Lung (tissue), 12 donors: ENCODE measurements around the gene UBE2G2. TPM values are rescaled to one million over a fixed set of nuclear protein-coding genes. Genes with fewer than 3 reads are reported as not detected.

Experiments
- ATAC-seq: fragments of 200-7000 bp; cut with Tn5 transposase; one replicate; pipeline ENCODE4 v1.9.1; 2020; ENCODE audit warnings: moderate number of reproducible peaks; ENCODE audit not compliant: insufficient read depth, low FRiP score
- DNase-seq, 3 donors: peaks; one replicate each; pipeline ENCODE4 v3.0.0-alpha.2; 2013 to 2017
- H3K27ac ChIP-seq, 2 donors: one replicate each; pipeline ENCODE4 v1.5.1; 2013; ENCODE audit warnings: mild to moderate bottlenecking in 2 of 2, moderate library complexity in 2 of 2, control low read depth in 1 of 2, inconsistent platforms in 1 of 2, low read depth in 1 of 2, low read length in 1 of 2
- H3K27me3 ChIP-seq, 3 donors: one replicate each; pipeline ENCODE4 v1.5.1; 2013; ENCODE audit warnings: low read length in 2 of 3; ENCODE audit not compliant: control insufficient read depth in 3 of 3, insufficient read depth in 3 of 3
- H3K36me3 ChIP-seq, 4 donors: one replicate each; pipeline ENCODE4 v1.5.1; 2013; ENCODE audit warnings: low read length in 4 of 4, mild to moderate bottlenecking in 1 of 4, moderate library complexity in 1 of 4; ENCODE audit not compliant: control insufficient read depth in 4 of 4, insufficient read depth in 4 of 4
- H3K4me1 ChIP-seq, 5 donors: one replicate each; pipeline ENCODE4 v1.5.1; 2013; ENCODE audit warnings: low read length in 5 of 5, mild to moderate bottlenecking in 2 of 5, moderate library complexity in 1 of 5; ENCODE audit not compliant: control insufficient read depth in 5 of 5, insufficient read depth in 5 of 5
- H3K4me3 ChIP-seq: one replicate; pipeline ENCODE4 v1.5.1; 2013; ENCODE audit warnings: mild to moderate bottlenecking, control low read depth, moderate library complexity
- H3K9ac ChIP-seq, 2 donors: one replicate each; pipeline ENCODE4 v1.5.1; 2013; ENCODE audit warnings: low read length in 2 of 2, control low read depth in 1 of 2; ENCODE audit not compliant: insufficient read depth in 1 of 2
- H3K9me3 ChIP-seq, 4 donors: one replicate each; pipeline ENCODE4 v1.5.1; 2013; ENCODE audit warnings: low read length in 3 of 4, mild to moderate bottlenecking in 1 of 4, moderate library complexity in 1 of 4; ENCODE audit not compliant: control insufficient read depth in 4 of 4, insufficient read depth in 3 of 4
- WGBS, 2 donors: extraction: QIAGEN DNeasy Blood & Tissue Kit; methylation state at CpG; one replicate each; pipeline ENCODE4 v1.1.7; 2013; 5-methylcytosine and 5-hydroxymethylcytosine counted together
- polyA plus RNA-seq, 2 donors: library from polyadenylated mRNA; stranded (reverse); fragments of 200-250 nt; gene quantifications; one replicate each; pipeline ENCODE4 v1.2.1, GENCODE V29; 2013
- total RNA-seq, 2 donors: library from RNA; depleted of rRNA in 1 of 2; stranded (reverse); fragments of >200 nt in 1 of 2; gene quantifications; one replicate each; pipeline ENCODE4 v1.2.1, GENCODE V29; 2014 to 2021
- TF ChIP-seq, protein P1 (sequence below): IDR thresholded peaks from 2 replicates; pipeline ENCODE4 v1.5.1; 2012; ENCODE audit warnings: mild to moderate bottlenecking; ENCODE audit errors: control extremely low read depth, extremely low read depth
- donor health status: control.
- donor health status: control.
- donor health status: Bipolar disorder and iron deficiency.
- donor health status: healthy.
- donor health status: DM: yes; HTN: yes; CAD: no.

Gene UBE2G2
- total and polyA plus RNA-seq, 4 donors: 35.6 to 93.2 (median 67.5) TPM

DNA sequence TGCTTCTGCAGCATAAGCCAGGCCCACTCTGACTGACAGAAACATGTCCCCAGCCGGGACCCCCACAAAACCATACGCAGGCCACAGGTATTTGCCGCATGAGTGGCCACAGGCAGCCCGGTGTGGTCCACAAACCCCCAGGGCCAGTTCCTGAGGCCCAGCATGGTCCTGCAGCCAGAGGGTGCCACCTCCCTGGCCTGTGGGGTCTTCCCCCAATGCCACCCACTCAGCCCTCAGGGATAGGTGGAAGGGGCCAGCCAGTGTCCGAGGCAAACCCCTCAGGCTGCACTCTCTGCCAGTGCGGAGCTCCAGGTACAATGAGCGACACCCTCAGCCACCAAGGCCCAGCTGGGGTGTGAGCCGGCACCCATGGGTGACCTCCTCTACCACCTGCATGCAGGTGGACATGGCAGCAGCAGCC, 43.5 kb downstream of the UBE2G2 start:
- Histone ChIP-seq H3K4me3 (no peak overlapping the region), H3K4me1 (peaks cover 0 to 23% (median 0%) of the 10 kb centered on the region in 5 donors), H3K36me3 (no peaks in the 10 kb centered on the region), H3K27me3 (no peaks in the 10 kb centered on the region), H3K9ac (no peak overlapping the region), H3K27ac (no peak overlapping the region), H3K9me3 (peaks cover 0 to 6% (median 1%) of the 10 kb centered on the region in 4 donors)
- TF ChIP-seq, protein P1, sequence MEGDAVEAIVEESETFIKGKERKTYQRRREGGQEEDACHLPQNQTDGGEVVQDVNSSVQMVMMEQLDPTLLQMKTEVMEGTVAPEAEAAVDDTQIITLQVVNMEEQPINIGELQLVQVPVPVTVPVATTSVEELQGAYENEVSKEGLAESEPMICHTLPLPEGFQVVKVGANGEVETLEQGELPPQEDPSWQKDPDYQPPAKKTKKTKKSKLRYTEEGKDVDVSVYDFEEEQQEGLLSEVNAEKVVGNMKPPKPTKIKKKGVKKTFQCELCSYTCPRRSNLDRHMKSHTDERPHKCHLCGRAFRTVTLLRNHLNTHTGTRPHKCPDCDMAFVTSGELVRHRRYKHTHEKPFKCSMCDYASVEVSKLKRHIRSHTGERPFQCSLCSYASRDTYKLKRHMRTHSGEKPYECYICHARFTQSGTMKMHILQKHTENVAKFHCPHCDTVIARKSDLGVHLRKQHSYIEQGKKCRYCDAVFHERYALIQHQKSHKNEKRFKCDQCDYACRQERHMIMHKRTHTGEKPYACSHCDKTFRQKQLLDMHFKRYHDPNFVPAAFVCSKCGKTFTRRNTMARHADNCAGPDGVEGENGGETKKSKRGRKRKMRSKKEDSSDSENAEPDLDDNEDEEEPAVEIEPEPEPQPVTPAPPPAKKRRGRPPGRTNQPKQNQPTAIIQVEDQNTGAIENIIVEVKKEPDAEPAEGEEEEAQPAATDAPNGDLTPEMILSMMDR: no peak
- DNase-seq (no peak), ATAC-seq (no peak)
- WGBS, 2 donors: 95 to 97% methylated on average over 8 of the region's 8 CpGs

DNA sequence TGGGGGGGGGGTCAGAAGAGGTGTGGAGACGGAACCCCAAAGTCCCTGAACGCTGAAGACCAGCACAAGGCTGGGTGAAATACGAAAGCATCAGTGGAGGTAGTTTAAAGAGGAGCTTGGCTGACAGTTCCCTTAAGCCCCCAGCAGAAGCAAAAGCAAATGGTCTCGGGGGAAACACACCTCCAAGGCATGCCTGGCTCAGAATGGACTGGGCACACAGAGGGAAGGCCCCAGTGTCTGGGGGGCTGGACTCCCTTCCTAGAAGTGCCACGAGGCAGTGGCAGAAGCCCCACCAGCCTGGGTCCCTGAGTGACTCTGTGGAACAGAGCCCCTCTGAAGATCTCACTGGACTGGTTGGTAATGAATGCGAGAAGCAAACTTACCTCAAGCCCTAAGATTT, 43.9 kb downstream of the UBE2G2 start:
- ATAC-seq (no peak), DNase-seq (no peak)
- Histone ChIP-seq H3K27ac (no peak overlapping the region), H3K4me3 (no peak overlapping the region), H3K36me3 (no peaks in the 10 kb centered on the region), H3K9me3 (peaks cover 0 to 6% (median 1%) of the 10 kb centered on the region in 4 donors), H3K9ac (no peak overlapping the region), H3K27me3 (no peaks in the 10 kb centered on the region), H3K4me1 (peaks cover 0 to 22% (median 0%) of the 10 kb centered on the region in 5 donors)
- WGBS, 2 donors: 93 to 95% methylated on average over 6 of the region's 6 CpGs
- TF ChIP-seq, protein P1: no peak

DNA sequence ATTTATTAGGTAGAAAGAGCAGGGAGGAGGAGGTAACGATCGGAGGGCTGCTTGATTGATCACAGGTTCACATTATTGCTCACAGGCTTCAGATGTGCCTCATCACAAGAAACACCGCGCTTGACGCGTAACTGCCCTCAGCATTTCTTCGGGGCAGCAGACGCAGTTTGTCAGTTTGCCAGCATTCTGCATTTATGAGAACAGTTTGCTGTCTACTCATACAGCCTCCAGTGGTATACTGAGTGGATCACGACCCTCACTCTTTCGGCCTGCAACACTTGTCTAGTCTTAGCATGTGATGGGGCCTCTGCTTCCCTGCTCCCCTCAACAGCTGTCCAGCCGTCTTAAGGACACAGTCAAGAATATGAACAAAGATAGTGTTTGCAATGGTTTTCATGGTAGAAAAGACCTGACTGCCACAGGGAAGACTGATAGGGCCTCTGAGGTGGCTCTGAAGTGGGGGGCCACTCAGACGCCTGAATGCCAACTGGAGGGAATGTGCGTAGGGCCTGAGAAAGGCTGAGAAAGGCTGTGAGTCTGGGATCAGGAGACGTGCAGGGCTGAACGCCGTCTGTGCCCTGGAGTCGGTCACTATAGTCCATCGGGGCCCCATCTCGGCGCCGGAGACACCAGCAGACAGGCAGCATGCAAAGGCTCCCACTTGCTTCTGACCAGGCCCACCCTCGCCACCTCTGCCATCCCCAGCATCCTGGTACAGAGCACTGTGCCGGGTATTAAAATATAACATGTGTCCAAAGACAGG, 45.0 kb downstream of the UBE2G2 start:
- DNase-seq (no peak), ATAC-seq (no peak)
- H3K36me3 ChIP-seq: no peaks in the 10 kb centered on the region
- no peaks in the 10 kb centered on the region for H3K27me3 ChIP-seq
- H3K9me3 ChIP-seq: peaks cover 0 to 6% (median 1%) of the 10 kb centered on the region in 4 donors
- peaks cover 0 to 23% (median 0%) of the 10 kb centered on the region in 5 donors for H3K4me1 ChIP-seq
- H3K9ac ChIP-seq: no peak overlapping the region
- H3K27ac ChIP-seq: no peak overlapping the region
- WGBS, 2 donors: 88 to 94% methylated on average over 23 of the region's 23 CpGs
- TF ChIP-seq, protein P1: no peak
- no peak overlapping the region for H3K4me3 ChIP-seq
